ENCODE results near the gene MT1G.

The MT1G gene

DNA sequence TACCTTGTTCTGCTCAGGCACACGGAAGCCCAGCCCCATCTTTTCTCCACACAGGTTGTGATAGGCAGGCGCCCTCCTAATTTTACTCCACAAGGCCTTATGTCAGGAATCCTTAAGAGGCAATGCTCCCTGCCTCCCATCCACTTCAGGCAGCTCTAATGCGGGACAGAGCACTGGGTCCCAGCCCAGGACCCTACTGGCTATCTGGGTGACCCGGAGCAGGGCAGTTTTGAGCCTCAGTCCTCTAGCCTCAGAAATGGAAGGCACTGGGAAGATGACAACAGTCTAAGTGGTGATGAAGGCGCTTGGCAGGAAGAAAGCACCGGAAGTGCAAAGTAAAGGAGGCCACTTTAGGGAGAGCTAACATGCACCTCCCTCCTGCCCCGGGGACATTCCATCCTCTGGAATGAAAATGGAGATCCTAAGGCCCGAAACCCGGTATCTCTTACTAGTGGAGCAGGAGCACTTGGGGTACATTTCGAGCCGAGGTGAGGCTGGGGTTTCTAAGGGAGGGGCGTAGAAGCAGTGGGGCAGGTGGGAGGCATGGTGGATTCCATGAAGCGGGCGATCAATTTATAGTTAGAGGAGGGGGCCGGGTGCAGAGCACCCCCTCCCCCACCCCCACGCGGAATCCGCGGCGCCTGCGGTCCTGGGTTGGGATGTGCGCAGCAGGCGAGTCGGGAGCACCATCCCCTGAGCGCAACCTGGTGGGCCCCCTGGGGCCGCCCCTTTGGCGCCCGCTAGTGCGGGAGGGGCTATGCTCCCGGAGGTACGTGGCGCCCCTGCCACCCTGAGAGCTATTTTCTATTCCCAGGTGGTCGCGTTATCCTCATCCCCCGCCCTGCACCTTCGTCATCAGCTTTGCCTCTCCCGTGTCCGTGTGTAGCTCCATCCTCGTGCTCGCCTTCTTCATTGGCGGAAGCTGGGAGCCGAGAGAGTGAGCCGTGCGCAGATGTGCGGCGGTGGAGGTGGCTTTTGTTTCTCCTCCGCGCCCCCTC is 5.2 kb downstream of the MT1G start:
- DNase-seq, result peak; percentile 38 to 54

DNA sequence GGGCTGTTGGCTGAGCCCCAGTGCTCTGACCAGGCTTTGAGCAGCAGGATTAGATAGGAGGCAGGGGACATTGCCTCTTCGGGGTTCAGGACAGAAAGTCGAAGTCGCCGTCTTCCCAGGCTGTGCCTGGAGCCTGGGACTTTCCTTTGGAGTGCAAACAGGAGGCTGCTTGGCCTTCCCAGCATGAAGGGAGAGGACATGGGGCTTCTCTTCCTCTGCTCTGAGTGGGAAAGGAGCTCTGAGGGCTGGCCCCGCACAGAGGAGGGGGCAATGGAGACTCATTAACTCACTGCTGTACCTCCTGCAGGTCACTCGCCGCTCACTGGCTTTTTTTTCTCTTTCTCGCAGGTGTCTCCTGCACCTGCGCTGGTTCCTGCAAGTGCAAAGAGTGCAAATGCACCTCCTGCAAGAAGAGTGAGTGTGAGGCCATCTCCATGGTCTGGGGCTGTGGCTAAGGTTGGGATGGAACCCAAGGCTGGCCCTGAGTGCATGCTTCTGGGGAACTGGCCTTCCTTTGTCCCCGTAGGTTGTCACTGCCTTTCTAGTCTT is 9.5 kb downstream of the MT1G start:
- DNase-seq, result no peak

GRCh38 chr16:56657555-56658326 is 10.1 kb downstream of the MT1G start, which contains the start of gene MT1F:
Gene MT1F, plus strand, starts transcription at chr16:56657959. Its CDS starts 100 bp downstream, at chr16:56658059.
- peak; percentile 83 to 84 for DNase-seq

DNA sequence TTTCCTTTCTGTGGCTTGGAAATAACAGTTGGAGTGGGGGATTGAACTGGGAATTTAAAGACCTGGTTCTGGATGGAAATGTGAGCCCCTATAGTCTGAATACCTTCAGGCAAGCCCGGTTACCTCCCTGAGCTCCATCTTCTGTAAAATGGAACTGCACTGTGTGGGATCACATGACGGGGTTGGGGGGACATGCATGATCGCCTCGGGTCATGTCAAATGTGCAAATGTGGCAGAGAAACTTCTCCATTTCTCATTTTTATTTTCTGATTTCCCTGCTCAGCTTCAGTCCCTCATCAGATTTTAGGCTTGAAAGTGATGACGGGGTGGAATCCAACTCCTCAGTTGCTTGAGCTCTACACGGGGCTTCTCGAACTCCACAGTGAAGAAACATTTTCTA is 14.6 kb downstream of the MT1G start:
- DNase-seq, result no peak

- no peak for DNase-seq
Measured at GRCh38 chr16:56652600-56652999, 15.3 kb downstream of the MT1G start.

GRCh38 chr16:56651586-56651985 is 16.3 kb downstream of the MT1G start, which contains the start of gene MT1B:
Gene MT1B, plus strand, starts transcription at chr16:56651886. Its CDS starts 68 bp downstream, at chr16:56651954.
- DNase-seq, result no peak

DNA sequence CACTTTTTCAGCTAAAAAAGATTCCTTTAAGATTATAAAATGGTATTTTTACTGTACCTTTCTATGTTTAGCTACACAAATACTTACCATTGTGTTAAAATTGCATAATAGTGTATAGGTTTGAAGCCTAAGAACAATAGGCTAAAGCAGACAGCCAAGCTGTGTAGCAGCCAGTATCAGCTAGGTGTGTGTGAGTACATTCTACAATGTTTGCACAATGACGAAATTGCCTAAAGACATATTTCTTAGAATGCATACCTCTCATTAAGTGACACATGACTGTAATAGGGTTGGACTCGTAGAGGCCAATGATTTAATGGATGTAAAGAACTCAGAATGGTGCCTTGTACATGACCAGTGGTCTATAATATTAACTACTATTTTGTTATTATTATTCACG is 18.0 kb downstream of the MT1G start:
- no peak for DNase-seq

DNA sequence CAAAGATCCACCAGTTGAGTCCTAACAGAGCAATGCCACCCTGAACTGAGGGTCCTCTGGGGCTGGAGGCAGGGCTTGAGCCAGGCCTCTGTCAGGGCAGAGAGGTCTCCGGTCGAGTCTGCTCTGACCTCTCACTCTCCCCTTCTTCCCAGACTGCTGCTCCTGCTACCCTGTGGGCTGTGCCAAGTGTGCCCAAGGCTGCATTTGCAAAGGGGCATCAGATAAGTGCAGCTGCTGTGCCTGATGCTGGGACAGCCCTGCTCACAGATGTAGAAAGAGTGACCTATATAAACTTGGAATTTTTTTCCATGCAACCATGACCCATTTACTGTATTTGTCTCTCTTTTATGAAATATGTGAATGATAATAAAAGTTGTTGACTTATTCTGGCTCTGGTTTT is 18.6 kb downstream of the MT1G start:
- DNase-seq, result no peak

- no peak for DNase-seq
Measured at GRCh38 chr16:56647641-56648431, 20.0 kb downstream of the MT1G start.

GRCh38 chr16:56645838-56646237 is 22.0 kb downstream of the MT1G start:
- DNase-seq, result no peak

- no peak for DNase-seq
Measured at GRCh38 chr16:56645311-56645710, 22.6 kb downstream of the MT1G start.

- DNase-seq, result no peak
Measured at GRCh38 chr16:56643833-56644232, 24.0 kb downstream of the MT1G start.

DNA sequence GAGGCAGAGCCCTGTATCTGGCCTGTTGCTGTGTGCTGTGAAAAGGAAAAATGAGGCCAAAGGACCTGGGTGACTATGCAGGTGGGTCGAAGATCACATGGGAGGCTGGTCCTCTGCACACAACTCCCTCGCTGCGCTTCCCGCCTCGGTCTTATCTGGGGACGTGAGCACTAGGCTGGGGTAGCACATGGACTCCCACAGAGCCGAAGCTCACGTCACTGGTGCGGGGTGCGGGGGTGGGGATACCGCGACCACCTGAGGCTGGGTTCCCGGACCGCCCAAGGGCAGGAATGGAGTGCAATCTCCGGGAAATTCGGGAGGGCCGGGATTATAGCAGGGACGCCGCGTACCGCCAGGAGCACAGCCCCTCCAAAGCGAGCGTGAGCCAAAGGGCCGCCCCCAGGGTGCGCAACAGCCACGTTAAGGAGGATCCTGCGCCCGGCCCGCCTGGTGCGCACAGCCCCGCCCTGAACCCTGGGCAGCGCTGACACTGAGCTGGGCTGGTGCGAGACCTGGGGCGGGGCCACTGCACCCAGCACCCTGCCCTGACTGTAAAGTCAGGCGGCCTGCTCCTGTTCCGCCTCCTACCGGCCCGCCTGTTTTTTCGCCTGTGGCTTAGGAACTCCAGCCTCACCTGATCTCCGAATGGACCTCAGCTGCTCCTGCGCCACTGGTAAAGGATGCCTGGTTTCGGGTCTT is 24.6 kb downstream of the MT1G start:
- DNase-seq, result peak; percentile 81 to 83

- no peak for DNase-seq
Measured at GRCh38 chr16:56641166-56641565, 26.7 kb downstream of the MT1G start.

DNA sequence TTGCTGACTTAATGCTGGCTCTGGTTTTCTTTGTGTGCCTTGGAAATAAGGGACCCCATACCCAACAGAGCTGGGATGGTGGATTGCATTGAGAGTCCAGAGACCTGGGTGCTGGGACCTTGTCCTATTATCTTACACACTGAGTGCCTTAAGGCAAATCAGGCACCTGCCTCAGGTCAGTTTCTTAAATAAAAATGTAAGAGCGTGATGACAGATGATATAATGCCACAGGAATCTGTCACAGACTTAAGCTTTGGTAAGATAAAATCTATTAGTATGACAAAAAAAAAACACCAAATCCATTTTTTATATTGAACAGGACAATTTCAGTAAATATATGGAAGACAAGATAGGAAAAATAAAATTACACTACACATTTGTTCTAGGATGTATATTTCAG is 27.8 kb downstream of the MT1G start:
- no peak for DNase-seq

GRCh38 chr16:56639045-56639444 is 28.8 kb downstream of the MT1G start:
- DNase-seq, result no peak

DNA sequence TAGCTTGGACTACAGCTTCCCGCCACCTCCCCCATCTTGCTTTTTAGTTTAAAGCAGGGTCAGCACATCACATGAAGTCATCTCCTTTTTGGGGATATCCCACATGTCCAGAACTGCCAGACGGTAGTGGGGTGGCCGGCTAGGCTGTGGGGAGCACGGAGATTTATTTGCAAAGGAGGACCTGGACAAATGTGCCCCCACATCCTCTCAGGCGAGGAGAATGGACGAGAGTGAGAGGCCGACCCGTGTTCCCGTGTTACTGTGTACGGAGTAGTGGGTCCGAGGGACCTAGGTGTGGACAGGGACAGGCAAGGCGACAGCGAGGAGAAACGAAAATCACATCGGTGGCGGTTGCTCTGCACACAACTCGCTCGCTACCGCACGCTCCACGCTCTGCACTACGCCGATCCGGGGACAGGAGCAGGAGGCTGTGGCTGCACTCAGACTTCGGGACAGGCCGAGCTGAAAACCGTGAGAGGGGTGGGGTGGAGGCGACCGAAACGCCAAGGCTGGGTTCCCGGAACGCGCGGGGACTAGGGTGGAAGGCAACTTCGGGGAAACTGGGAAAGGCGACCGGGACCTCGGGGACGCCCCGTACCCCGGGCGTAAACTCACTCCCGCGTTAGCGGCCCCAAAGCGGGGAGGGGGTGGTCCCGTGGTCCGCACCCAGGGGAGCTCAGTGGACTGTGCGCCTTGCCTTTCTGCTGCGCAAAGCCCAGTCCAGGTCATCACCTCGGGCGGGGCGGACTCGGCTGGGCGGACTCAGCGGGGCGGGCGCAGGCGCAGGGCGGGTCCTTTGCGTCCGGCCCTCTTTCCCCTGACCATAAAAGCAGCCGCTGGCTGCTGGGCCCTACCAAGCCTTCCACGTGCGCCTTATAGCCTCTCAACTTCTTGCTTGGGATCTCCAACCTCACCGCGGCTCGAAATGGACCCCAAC is 29.8 kb downstream of the MT1G start, which contains the start of gene MT1A:
MT1A (plus strand) TSS at position 853 of the 937 bp plus-strand sequence; CDS start at position 926, 73 bp downstream.
- peak; percentile 29 to 40 for DNase-seq

DNA sequence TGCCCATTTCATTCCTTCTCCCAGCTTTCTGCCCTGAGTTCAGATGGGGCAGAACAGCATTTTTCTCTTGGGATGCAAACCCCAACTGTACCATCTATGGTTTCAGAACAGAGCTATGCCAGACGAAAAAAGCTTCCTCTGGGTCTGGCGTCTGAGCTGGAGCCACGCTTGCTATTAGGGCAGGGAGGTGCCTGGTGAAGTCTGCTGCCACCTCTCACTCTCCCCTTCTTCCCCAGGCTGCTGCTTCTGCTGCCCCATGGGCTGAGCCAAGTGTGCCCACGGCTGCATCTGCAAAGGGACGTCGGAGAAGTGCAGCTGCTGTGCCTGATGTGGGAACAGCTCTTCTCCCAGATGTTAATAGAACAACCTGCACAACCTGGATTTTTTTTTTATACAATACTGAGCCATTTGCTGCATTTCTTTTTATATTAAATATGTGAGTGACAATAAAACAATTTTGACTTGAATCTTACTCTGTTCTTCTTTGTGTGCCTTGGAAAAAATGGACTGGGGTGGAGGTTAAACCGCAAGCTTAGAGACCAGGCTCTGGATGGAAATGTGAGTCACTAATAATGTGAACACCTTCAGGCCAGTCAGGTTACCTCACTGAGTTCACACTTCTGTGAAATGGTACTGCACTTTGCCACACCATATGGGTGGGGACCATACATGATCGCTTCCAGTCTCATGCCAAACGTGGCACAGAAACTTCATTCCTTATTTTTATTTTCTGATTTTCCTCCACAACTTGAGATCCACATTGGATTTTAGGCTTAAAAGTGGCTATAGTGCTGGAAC is 31.1 kb downstream of the MT1G start:
- no peak for DNase-seq

DNA sequence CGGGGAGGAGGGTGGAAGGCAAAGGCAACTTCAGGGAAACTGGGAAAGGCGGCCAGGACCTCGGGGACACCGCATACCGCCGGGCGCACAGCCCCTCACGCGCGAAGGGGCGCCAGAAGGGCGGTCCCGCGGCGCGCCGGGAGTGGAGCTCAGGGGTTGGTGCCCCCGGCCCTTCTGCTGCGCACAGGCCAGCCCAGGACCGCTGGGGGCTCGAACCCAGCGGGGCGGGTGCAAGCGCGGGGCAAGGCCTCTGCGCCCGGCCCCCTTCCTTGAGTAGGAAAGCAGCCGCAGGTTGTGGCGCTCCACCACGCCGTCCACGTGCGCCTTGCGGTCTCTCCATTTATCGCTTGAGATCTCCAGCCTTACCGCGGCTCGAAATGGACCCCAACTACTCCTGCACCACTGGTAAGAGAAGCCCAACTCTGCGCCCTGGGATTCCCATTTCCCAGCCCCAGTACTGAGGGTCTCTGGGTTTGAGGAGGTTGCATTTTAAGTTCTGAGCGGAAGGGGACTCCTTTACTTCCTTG is 32.4 kb downstream of the MT1G start:
- DNase-seq, result no peak
